DMS 273 (cell line): ENCODE measurements around the gene ABR.
"Not testable (repeated sequence)": the region's sequence is repeated elsewhere in the genome, so short reads cannot be mapped to it uniquely, and the experiment has no call there.

ENCODE experiments used
- DNase-seq: peaks from one replicate; lab custom pipeline; 2025; ENCODE audit not compliant: unreplicated experiment; lab: John Stamatoyannopoulos, UW

ABR gene

DNA sequence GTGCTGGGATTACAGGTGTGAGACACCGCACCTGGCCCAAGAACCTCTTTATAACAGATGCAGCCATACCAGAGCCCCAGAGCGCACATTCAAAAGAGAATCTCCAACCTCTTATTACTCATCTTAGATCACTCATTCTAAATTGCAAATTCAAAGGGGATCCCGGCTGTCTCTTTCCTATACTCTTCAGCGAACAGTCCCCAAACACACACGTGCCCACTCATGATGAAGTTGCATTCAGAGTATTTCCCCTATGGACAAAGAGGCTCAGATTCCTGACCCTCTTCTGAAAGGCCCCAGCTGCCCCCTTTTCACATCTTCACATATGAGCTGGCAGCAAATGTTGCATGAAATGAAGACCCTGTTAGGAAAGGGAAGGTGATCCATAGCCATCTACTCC lies 22.5 kb upstream of the ABR start:
- no peak for DNase-seq

- DNase-seq, result no peak
These were observed 21.4 kb upstream of the ABR start for GRCh38 chr17:1201132-1201702.

- not testable (repeated sequence) for DNase-seq
These were observed 19.5 kb upstream of the ABR start for GRCh38 chr17:1199271-1199743.

DNA sequence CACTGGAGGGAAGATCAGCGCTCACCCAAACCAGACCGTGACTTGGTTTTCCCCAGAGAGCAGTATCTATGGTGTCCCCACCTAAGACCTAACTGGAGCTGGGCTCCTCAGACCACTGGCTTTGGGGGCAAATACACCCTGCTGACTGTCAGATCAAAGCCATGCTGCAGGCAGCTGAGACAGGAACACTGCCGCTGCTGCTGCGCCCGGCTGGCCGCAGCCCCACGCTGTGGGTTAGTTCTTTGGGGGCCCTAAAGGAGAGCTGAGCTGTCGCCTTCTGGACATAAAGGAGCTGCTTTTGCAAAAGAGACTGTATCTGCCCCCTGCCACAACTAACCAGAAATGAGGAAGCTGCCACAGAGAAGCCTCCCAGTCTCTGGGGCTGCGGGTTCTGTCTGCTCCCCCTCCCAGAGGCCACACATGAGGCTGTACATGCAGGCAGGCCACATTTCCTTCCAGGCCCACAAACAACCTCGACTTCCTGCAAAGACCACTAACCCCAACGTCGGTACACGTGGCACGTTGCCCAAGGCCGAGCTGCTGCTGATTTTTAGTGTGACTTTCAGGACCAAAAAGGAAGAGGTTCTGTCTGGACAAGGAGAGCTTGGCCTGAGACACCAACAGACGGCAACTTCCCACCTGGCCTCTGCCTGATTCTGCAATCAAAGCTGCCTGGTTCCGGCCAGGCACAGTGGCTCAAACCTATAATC lies 18.2 kb upstream of the ABR start:
- DNase-seq, result no peak

DNA sequence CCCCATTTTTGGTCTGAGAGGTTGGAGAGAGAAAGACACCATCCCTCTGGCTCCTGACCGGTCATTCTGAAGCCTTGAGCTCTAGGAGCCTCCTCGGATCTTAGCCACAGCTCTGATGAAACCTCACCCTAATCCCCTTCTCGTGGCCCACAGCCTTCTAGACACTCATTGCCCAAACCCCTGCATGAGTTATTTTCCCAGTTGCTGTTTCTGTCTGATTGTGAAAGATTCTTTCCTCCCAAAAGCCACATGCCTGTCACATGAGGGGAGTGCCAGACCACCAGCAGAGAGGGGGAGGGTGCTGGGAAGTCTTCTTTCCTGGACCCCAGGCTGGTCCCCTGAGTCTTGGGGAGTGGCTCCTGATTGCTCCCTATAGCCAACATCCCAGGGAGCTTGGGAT lies 17.6 kb upstream of the ABR start:
- DNase-seq, result no peak

GRCh38 chr17:1196946-1197345 lies 17.2 kb upstream of the ABR start:
- no peak for DNase-seq

GRCh38 chr17:1192911-1193699 lies 13.3 kb upstream of the ABR start:
- no peak for DNase-seq

GRCh38 chr17:1190751-1191331 lies 11.1 kb upstream of the ABR start:
- DNase-seq, result no peak

GRCh38 chr17:1188812-1189504 lies 9.2 kb upstream of the ABR start:
- no peak for DNase-seq

- peak; percentile 85 for DNase-seq
These were observed 7.4 kb upstream of the ABR start for GRCh38 chr17:1186923-1187771.

- DNase-seq, result no peak
These were observed 6.5 kb upstream of the ABR start for GRCh38 chr17:1186214-1186820.

GRCh38 chr17:1183171-1183873 lies 3.5 kb upstream of the ABR start:
- DNase-seq, result peak; percentile 21

GRCh38 chr17:1182811-1183170 lies 3.0 kb upstream of the ABR start:
- peak; percentile 48 for DNase-seq

GRCh38 chr17:1181753-1182137 lies 2.0 kb upstream of the ABR start:
- no peak for DNase-seq

GRCh38 chr17:1180958-1181752 lies 1.4 kb upstream of the ABR start:
- DNase-seq, result peak; percentile 52

GRCh38 chr17:1179112-1179817 lies 516 bp downstream of the ABR start:
- no peak for DNase-seq

- DNase-seq, result peak; percentile 63
These were observed 2.6 kb downstream of the ABR start for GRCh38 chr17:1177016-1177700.
